NCI-H187 (cell line): ENCODE results near the gene KIF3C.
A peak's percentile ranks its signal among the peaks of the same experiment; 100 is the strongest.

Experiments
- DNase-seq, 2 experiments: peaks; one replicate each; lab custom pipeline; 2025; lab: John Stamatoyannopoulos, UW

KIF3C gene

DNA sequence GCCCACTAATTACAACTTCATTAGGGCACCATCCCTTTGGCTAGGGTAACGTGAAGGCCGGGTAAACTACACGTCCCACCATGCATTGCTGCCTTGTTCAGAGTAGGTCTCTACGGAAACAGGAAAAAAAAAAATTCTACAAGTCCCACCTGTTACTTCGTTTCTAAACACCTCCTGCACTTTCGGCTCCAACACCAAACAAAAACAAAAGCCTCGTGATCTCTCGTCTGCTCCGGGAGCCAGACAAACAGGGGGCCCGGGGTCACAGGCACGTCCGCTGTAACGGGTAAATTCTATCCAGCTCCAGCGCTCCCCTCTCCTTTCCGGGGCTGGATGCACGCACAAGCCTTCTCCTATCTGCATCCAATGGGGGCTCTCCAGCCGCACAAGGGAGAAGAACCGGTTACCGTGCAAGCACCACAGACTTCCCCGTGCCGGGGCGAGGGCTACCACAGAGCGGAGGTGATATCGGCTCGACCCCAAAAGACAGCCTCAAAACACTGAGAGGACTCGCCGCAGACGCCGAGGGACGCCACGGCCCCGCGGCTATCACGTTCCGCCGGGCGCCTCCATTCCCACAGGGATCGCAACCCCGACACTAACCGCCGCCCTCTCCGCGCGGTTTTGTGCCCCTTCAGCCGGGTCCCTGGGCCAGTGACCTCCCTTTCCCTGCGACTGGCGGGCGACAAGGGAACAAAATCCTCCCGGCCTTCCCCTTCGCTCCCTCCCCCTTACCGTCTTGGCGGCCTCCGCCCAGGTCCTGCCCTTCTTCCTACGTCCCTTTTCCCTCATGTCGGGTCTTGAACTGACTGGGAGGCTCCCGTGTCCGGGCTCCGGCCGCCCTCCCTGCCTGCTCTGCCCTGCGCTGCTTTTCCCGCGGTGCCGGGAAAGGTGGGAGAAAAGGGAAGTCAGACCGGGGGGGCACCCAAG, 104.6 kb downstream of the KIF3C start:
- peak in 1 of 2 experiments; percentile 35 for DNase-seq
